HG03457 (cell line): ENCODE measurements around the gene ZNF692.

Source experiments
- ATAC-seq: cut with Tn5 transposase; IDR thresholded peaks from one replicate; pipeline ENCODE4 v1.9.1; 2021; ENCODE audit warnings: moderate number of reproducible peaks; ENCODE audit not compliant: unreplicated experiment

ZNF692 gene

GRCh38 chr1:248825573-248825908 lies 33.3 kb downstream of the ZNF692 start:
- ATAC-seq, result peak; percentile 1

DNA sequence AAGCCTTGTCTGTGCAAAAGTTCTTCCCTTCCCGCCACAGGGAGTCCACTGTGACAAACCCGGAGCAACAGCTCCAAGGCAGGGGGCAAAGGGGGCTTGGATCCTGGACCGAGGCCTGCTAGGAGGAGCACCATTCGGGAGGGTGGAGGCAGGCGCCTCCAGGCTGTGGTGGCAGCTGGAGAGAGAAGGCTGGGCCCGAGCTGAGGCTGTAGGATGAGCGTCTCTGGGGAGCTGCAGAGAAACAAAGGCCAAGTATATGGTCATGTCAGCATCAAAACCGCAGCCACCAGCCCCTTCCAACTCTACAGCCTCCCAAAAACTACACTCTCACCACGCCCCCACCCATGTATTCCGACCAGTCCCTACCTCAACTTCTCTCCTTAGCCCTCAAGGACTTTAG lies 33.7 kb downstream of the ZNF692 start:
- no peak for ATAC-seq

- no peak for ATAC-seq
These were observed 34.2 kb downstream of the ZNF692 start for GRCh38 chr1:248824701-248825100.

DNA sequence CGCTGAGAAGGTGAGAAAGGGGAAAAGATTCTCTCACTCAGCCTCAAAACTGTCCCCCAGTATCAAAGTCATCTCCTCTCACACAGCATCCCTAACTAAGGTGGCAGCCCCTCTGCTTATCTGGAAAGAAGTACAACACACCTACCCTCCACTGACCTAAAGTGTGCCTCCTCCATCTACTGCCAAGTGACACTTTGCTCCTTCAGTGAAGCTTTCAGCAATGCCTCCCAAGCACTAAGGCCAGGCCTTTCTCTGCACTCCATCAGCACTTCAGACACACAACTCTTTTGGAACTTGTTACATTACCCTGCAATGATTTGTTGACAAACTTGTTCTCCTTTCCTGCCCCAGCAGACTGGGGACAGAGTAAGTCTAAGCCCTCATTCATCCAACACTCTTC lies 34.6 kb downstream of the ZNF692 start:
- no peak for ATAC-seq

DNA sequence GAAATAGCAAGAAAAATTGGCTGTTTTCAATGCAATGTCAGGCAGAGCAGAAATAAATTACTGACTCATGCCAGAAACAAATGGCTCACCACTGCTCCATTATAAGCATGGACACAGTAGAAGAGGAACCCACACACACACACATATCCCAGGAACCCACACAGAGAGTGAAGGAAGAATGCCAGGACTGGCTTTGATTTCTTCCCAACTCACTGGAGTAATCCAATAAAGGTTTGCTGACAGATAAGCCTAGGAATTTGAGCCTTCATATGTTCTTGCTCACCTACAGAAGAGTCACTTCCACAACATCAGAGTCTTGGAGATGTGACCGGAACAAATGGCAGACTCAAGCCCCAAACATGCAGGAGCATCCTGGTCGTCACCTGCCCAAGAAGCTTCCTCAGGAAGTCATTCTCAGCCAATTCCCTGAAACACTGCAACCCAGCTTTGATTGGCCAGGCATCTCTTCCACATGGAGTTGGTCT lies 35.3 kb downstream of the ZNF692 start:
- ATAC-seq, result no peak

- no peak for ATAC-seq
These were observed 36.5 kb downstream of the ZNF692 start for GRCh38 chr1:248822148-248823032.

- no peak for ATAC-seq
These were observed 37.2 kb downstream of the ZNF692 start for GRCh38 chr1:248821641-248822040.

- no peak for ATAC-seq
These were observed 37.8 kb downstream of the ZNF692 start for GRCh38 chr1:248821101-248821500.

- no peak for ATAC-seq
These were observed 38.8 kb downstream of the ZNF692 start for GRCh38 chr1:248820041-248820585.

DNA sequence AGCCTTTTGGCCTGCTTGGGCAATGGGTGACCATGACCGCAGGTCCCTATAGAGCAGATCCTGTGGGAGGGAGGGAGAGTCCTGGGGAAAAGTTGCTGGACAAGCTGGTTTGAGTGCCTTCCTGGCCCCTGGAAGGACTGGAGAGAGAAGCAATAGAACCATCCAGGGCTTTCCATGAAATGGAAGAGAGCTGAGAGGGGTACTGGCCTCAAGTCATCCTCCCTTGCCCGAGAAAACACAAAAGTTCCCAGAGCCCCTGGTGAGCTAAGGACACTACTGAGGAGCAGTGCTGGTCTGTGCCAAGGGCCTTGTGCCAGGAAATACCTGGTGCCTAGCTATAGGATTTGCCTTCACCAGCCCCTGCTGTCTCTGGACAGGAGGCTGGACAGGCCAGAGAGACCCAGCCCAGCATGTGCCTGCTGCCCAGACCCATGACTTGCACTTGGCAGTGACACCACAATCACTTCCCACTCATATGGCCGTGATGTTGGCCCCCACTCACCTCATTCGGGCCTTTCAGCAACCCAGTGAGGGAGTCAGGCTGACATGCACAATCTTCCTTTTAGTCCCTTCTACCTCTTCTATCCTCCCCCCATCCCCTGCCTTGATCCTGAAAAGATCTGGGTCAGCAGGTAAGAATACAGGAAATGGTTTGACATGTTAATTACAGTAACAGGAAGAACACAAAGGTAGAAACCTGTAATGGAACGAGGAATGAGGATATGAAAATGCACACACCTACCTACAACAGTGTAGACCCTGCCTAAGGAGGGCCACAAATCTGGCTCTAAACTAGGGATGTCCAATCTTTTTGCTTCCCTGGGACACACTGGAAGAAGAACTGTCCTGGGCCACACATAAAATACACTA lies 40.1 kb downstream of the ZNF692 start:
- no peak for ATAC-seq

- ATAC-seq, result no peak
These were observed 41.8 kb downstream of the ZNF692 start for GRCh38 chr1:248817065-248817464.

- ATAC-seq, result no peak
These were observed 42.6 kb downstream of the ZNF692 start for GRCh38 chr1:248816042-248816851.

- no peak for ATAC-seq
These were observed 43.4 kb downstream of the ZNF692 start for GRCh38 chr1:248815407-248816034.

DNA sequence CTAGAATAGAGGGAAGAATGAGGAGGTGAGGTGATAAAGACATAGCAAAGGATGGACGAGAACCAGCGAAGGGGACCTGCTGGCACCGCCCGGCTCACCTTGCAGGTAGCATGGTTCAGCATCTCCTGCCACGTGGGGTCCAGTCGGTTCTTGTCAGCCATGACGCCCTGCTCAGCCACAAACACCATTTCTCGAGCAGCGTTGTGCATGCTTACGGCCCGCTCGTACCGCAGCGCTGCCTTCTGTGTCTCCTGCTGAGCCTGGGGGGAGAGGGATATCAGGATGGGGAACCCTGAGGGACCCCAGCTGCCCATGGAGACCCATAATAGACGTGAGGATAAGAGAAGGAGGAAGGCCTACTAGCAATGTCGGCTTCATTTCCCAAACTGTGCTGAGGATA lies 44.5 kb downstream of the ZNF692 start:
- no peak for ATAC-seq

DNA sequence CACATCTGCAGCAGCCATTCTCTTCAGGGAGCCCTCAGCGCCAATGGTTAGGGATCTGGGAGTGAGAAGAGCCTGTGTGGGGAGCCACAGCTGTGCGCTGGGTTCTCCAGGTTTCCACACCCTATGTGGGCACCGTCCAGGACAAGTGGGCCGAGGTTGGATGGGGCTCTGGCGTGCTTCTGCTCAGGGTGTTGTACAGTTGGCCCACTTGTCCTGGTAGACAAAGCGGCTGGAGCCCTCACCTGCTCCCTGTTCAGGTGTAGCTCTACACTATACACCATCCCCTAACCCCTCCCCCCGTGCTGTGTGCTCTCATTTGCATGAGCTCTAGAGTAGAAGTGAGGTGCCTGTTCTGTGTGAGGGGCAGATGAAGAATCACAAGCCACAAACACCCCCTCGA lies 45.3 kb downstream of the ZNF692 start:
- no peak for ATAC-seq

GRCh38 chr1:248812736-248813425 lies 46.0 kb downstream of the ZNF692 start:
- ATAC-seq, result no peak

DNA sequence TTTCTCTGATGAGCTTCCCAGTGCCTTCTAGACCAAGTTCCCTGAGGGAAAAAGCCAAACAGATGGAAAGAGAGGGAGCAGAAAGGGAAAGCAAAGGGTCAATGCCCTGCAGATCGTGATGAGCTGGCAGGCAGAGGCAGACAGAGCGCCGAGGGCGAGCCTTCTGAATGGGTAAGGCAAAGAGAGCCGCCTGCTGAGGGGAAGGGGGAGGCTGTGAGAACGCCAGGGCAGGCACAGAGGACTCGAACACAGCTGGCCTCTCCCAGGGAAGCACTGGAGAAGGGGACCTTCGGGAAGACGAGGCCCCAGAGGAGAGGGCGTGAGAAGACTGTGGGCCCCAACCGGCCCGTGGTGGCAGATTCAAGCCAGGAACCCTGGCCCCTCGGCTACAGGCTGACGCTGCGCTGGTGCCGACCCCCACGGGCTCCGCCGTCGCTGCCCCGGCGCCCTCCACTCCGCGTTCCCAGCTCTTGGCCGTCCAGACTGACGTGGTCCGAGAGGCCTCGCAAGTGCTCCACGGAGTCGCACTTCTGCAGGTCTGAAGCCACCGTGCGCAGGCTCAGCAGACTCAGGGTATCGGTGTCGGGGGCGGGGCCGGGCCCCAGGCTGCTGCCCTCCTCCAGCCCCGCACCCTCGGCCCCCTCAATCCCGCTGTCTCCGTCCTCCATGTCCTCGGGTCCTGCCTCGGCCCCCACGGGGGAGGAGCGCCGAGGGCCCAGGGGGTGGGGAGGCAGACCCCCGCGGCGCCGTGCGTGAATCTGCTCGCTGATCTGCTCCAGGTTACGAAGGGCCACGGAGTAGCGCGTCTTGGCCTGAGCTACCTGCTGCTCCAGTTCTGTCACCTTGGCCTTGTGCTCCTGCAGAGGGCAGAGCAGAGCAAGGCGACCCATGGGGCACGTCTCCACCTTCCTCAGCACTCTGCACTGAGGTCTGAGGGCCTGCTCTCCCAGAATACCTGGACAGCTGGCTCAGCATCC lies 47.1 kb downstream of the ZNF692 start:
- ATAC-seq, result no peak

- no peak for ATAC-seq
These were observed 48.0 kb downstream of the ZNF692 start for GRCh38 chr1:248810727-248811513.
